DMS153 (cell line): ENCODE measurements around the gene ETFDH.
"Not testable (repeated sequence)": the region's sequence is repeated elsewhere in the genome, so short reads cannot be mapped to it uniquely, and the experiment has no call there.

Experiments used
- DNase-seq: peaks from one replicate; lab custom pipeline; 2025; lab: John Stamatoyannopoulos, UW

ETFDH gene

DNA sequence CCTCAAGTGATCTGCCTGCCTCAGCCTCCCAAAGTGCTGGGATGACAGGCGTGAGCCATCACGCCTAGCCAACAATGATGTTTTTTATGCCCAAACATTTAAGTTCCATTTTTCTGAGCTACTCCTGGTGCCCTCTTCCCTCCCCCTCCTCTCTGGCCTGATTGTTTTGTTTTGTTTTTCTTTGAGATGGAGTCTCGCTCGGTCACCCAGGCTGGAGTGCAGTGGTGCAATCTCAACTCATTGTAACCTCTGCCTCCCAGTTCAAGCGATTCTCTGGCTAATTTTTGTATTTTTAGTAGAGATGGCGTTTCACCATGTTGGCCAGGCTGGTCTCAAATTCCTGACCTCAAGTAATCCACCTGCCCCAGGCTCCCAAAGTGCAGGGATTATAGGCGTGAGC, 83.7 kb downstream of the ETFDH start:
- not testable (repeated sequence) for DNase-seq

DNA sequence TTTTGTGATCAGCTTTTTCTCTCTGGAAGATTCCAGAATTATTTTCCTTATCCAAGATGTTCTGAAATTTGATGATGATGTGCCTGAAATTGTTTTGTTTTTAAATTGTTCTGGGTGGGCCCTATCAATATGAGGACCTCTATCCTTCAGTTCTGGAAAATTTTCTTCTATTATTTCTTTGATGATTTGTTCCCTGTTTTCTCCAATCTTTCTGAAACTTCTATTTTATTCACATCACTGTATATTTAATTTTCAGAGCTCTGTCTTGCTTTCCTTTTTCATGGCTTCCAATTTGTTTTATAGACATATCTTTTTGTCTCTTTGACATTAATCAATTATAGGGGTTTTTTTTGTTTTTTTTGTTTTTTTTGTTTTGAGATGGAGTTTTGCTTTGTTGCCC, 84.5 kb downstream of the ETFDH start:
- no peak for DNase-seq

DNA sequence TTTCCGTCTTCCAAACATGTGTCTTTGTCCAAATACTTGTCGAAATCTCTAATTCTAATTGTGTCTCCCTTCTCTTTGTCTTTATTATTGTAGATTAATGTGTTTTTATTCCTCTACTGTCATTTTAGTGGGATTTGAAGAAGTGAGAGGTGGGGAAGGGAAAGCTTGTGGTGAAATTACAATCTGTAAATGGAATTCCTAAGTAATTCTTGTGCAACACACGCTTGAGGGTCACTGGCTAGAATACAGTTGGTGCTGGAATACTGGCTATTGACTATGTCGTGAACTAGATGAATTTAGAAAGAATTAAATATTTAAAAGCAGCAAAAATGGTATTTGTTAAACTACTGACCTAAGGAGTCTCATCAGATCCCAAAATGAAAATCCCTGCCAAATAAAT, 86.0 kb downstream of the ETFDH start:
- DNase-seq, result no peak

GRCh38 chr4:158758703-158759102, 86.6 kb downstream of the ETFDH start:
- no peak for DNase-seq
